GM13977 (cell line): Measurements from ENCODE around the gene CACNA1B.

Experiments
- DNase-seq: peaks from one replicate; pipeline ENCODE4 v3.0.0; 2012; ENCODE audit warnings: low spot score
- CTCF ChIP-seq: IDR thresholded peaks from 2 replicates; pipeline ENCODE4 v1.5.1; 2012; ENCODE audit warnings: mild to moderate bottlenecking, control low read depth; ENCODE audit not compliant: insufficient read depth; ENCODE audit errors: extremely low read depth, missing control alignments
- in situ Hi-C: fragments of 300-500 bp; cut with MboI; formaldehyde crosslinking; loops from one replicate; pipeline ENCODE4 v1.12.0; 2022; ENCODE audit warnings: low sequenced_read_pairs, low pct_unique_long_range_greater_than_20kb, mixed read lengths, inconsistent platforms; ENCODE audit not compliant: unreplicated experiment

The CACNA1B gene

DNA sequence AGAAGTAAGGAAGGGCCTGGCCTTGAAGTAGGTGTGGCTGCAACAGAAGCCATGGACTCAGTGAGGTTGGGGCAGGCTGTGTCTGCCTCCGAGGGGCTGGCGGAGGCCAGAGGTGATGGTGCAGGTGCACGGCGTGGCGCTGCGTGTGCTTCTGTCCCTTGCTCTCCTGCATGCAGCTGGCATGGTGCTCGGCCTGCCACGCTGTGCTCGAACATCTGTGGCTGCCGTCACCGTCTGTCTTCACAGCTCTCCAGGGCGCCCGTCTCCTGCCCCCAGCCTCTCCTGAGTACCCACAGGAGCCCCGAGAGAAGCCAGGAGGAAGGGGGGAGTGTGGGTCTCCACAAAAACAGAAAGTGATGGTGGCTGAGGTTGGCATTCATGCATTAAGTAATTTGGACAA, 193.7 kb downstream of the CACNA1B start:
- in situ Hi-C loops, result no loop called here
- DNase-seq, result no peak
- TF ChIP-seq CTCF, result no peak

GRCh38 chr9:138071731-138072130, 194.1 kb downstream of the CACNA1B start:
- no peak for DNase-seq
- no peak for TF ChIP-seq CTCF
- in situ Hi-C loops, result no loop called here

- TF ChIP-seq CTCF, result no peak
- DNase-seq, result no peak
- in situ Hi-C loops, result no loop called here
Observed at GRCh38 chr9:138072161-138072842, 194.7 kb downstream of the CACNA1B start.

DNA sequence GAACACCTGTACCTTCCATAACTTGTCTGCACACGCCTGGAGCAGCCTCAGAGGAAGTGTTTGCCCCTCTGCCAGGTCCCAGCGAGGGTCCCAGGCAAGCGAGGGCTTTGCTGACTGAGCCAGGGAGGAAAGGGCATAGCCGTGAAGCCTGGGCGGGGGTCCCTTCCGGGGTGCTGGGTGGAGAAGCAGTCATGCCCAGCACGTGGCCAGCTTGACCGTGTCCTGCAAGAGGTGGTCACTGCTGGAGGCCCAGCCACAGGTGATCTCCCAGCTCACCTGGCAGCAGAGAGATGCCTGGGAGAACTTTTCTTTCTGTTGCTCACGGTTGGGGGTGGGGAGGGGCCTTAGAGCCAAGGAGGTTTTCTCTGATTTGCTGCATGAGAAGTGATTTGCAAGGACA, 195.3 kb downstream of the CACNA1B start:
- in situ Hi-C loops, result no loop called here
- no peak for TF ChIP-seq CTCF
- no peak for DNase-seq

- DNase-seq, result no peak
- TF ChIP-seq CTCF, result no peak
- in situ Hi-C loops, result no loop called here
Observed at GRCh38 chr9:138073408-138073807, 195.8 kb downstream of the CACNA1B start.

DNA sequence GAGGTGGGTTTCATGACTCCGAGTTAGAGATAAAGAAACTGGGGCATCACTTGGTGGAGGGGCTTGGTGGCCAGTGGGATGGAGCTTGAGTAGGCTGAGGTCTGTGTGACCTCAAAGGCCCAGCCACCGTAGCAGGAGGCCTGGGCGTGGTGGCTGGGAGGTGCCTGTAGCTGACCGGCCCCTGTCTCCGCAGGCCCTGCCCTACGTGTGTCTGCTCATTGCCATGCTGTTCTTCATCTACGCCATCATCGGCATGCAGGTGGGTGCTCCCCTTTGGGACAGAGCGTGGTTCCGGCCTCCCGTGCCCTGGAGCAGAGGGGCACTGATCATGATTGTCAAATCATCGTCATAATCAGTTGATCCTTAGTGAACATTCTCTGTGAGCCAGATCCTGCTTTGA, 196.2 kb downstream of the CACNA1B start:
- DNase-seq, result no peak
- in situ Hi-C loops, result no loop called here
- TF ChIP-seq CTCF, result no peak

GRCh38 chr9:138074516-138074915, 196.9 kb downstream of the CACNA1B start:
- no peak for DNase-seq
- in situ Hi-C loops, result no loop called here
- TF ChIP-seq CTCF, result no peak
